Left colon (tissue), 2 donors: Measurements from ENCODE around the gene LRRC1. TPM values are rescaled to one million over a fixed set of nuclear protein-coding genes. Genes with fewer than 3 reads are reported as not detected.

Experiments
- ATAC-seq: fragments of 200-7000 bp; cut with Tn5 transposase; one replicate; pipeline ENCODE4 v1.9.1; 2020; ENCODE audit warnings: mild to moderate bottlenecking, moderate library complexity
- DNase-seq, 2 donors: peaks; one replicate each; pipeline ENCODE4 v3.0.0-alpha.2; 2020
- intact Hi-C, 2 donors: fragments of 100-400 bp; cut with DNase I in 1 of 2; cut with micrococcal nuclease in 1 of 2; formaldehyde crosslinking; loops; one replicate each; pipeline versions ENCODE4 v1.11.2 to v1.14.0; 2022; cut with DNase I, micrococcal nuclease
- total RNA-seq, 2 donors: library from RNA; stranded (reverse); fragmentation: NEBNext Ultra II Directional; extraction: Animal tissue kit (Norgen Biotek cat#: 25700); gene quantifications; one replicate each; pipeline ENCODE4 v1.2.1, GENCODE V29; 2021
- donor health status: DM: no; HTN: no; CAD: no.
- donor health status: DM: yes; HTN: yes; CAD: no.

LRRC1 gene
- total RNA-seq, 2 donors from 2014 or later, result 69.2 to 85.7 TPM

- intact Hi-C loops, result no loop called here
- no peak for ATAC-seq
- DNase-seq, result no peak
Measured at GRCh38 chr6:53910834-53911233, 116.0 kb downstream of the LRRC1 start.

- peak; percentile 38 for ATAC-seq
Measured at GRCh38 chr6:53912661-53913060, 117.9 kb downstream of the LRRC1 start.

DNA sequence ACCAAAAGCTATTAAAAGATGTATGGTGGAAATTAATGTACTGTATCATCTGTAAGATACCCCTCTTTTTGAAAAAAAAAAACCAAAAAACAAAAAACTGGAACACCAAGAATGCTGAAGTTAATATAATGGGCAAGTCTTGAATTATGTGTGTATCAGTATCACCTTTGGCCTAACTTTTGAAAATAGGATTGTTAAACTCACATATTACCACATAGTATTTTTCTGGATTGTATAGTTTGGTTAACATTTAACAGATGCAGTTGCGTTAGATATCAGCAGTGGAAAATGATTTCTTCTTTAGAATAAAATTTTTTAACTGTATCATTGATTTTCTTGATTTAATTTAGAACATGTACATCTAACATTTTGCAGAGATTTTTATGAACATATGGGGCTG is 118.5 kb downstream of the LRRC1 start:
- DNase-seq, result no peak
- intact Hi-C loops, result no loop called here
- peak; percentile 90 for ATAC-seq

More at GRCh38 chr6:53912661-53913060, 117.9 kb downstream of the LRRC1 start:
- no peak for DNase-seq
- intact Hi-C loops, result no loop called here

DNA sequence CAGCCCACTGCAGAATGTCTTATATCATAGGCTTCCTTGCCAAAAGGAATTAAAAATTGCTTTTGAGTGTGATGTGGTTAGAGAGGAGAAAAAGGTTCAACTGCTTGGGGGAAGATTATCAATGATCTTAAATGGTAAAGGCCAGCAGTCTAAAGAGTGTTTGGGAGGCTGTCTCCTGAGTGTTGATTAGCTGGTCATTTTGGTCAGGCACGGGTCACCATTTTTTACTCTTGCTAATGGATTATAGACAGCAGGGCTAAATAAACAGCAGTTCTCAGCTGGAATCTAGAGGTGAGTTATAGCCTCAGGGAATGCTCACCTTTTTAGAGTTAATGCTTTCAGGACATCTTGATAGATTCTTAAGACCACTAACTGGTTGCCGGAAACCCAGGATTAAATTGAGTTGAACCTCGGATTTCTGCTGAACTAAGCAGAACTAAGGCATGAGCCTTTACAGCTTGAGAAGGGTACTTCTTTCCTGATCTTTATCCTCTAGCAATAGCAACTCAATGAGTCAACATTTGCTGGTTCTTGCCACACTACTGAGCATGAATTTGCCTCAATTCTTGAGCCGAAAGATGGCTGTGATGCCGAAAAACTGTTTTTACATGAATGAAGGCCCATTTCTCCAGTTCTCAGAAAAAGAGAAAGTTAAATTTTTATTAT is 120.4 kb downstream of the LRRC1 start:
- ATAC-seq (no peak), DNase-seq (no peak)
- intact Hi-C loops, result no loop called here

DNA sequence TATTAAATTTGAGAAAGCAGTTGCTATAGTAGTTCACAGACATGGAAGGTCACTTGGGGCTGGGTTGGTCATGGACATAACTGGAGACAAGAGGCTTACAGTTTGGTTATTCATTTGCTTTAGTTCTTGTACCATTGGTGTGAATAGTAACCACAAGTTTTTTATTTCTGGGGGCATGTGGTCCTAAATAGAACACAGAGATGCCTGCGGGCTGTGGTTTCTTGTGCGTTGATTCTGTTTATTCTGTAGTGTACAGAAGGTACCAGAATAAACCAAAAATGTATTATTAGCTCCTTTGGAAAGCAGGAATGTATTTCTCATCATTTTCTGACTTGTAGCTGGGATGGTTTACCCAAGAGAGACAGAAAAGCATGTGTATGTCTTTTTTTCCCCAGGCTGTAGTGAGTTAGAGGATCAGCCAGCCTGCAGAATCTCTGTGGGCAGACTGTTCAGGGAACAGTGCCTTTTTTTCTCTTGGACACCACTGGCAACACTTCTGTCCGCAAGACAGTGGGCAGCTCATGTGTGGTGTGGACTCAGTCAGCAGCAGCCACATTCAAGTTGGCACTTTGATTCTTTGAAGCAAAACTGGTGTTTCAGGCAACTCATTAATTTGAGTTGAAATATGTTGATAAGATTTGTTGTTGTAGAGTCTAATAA is 122.1 kb downstream of the LRRC1 start:
- DNase-seq (no peak), ATAC-seq (no peak)
- intact Hi-C loops, result no loop called here

DNA sequence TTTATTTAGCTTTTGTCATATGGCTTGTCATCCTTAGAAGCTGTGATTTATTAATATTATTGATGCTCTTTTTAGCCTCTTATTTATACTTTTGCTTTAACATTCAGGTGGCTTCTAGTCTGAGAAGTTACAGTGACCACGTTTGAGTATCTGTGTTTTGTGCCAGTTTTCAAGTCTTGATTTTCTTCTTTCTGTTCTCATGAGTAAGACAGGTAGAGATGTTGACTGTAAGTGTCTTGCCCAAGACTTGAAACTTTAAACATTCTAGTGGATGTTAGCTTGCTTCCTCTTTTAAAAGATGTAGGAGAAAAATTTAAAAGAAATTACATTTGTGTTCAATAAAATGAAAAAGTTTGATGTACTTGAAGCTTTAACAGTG is 122.6 kb downstream of the LRRC1 start:
- DNase-seq, result no peak
- intact Hi-C loops, result no loop called here
- no peak for ATAC-seq

DNA sequence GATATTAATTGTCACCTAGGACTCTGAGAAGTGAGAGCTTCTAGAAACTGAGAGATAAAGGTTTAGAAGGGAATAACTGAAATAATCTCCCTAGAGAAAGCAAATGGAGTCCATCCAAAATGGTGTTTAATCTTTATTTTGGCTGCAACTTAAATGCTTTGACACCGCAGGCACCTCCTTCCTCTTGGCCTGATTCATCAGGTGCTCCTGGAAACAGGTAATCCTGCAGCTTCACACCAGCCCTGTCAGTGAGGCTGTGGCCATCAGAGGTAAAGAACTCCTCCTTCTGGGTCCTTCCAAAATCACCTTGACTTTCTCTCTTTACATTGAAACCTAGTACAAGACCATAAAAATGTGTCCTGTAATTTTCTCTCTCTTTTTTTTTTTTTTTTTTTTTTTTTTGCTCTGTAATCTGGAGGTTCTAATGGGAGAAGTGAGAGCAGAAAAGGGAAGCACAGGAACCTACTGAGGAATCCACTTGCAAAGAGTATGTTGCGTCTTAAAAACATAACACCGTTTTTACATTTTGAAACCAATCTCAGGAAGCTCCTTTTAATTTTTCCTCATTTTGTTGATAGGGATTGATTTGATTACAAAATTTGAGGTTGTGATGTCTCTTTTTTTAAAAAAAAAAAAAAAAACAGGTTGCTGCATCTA is 124.2 kb downstream of the LRRC1 start:
- ATAC-seq, result peak; percentile 19

DNA sequence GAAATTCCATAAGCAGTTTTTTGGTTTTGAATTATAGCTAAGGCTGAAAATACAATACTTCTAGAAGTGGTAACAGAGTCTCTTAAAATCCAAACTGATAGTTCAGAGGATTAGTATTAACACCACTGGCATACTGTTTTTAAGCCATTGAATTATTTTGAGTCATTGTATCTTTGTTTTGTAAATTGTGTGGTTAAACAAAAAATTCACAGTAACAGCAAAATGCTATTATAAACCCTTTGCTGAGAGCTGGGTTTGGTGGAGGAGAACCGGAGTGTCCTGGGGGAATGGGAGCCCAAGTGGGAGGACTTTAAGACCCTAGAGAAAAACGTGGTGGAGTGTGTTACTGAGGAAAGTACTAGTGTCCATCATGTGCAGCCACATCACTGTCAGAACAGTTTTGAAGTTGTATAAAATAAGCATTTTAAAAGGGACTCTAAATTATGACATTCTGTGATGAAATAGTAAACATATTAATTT is 125.1 kb downstream of the LRRC1 start:
- DNase-seq (no peak), ATAC-seq (no peak)
- intact Hi-C loops, result no loop called here

More for the DNA sequence above, 124.2 kb downstream of the LRRC1 start:
- intact Hi-C loops, result no loop called here
- DNase-seq, result no peak

DNA sequence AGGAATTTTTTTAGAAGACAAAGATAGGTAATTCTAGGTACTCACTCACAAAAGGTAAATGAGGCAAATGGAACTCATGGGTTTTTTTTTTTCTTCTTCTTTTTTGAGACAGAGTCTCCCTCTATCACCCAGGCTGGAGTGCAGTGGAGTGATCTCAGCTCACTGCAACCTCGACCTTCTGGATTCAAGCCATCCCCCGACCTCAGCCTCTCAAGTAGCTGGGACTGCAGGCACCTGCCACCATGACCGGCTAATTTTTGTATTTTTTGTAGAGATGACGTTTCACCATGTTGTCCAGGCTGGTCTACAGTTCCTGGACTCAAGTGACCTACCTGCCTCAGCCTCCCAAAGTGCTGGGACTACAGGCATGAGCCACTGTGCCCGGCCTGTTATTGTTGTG is 126.1 kb downstream of the LRRC1 start:
- intact Hi-C loops, result no loop called here

GRCh38 chr6:53921639-53922038 is 126.8 kb downstream of the LRRC1 start:
- ATAC-seq (no peak), DNase-seq (no peak)
- intact Hi-C loops, result no loop called here

More for the DNA sequence above, 126.1 kb downstream of the LRRC1 start:
- no peak for ATAC-seq
- no peak for DNase-seq

DNA sequence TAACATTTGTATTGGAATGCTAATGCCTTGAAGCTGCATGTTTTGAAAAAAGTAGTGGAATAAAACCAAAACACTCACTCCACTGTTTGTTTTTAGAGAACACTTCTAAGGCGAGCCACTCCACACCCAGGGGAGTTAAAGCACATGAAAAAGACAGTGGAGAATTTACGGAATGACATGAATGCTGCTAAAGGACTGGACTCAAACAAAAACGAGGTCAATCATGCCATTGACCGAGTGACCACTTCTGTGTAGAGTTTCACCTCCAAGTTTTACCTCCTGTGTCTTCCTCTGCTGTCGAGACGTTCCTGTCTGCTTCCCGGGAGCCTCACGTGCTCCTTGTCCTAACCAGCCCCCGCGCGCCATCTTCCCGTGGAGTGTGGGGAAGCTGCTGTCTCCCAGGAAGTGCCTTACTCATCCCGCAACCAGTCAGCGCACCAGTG is 127.8 kb downstream of the LRRC1 start:
- no peak for DNase-seq
- no peak for ATAC-seq
- intact Hi-C loops, result no loop called here

DNA sequence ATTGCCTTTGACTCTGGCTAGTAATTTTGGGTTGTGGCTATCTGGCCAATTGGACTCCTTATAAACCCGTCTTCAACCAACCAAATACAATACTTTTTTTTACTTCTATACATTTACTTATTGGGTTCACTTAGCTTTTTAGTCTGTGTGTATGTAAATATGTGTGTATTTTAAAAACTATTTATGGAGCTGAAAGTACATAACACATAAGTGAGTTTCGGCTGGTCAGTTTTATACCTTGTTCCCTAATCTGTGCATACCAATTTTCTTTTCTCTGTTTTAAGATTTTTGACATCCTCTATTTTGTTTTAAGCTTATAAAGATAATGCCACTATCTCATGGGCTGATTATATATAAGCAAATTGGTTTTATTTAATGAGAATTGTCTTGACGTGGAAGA is 129.5 kb downstream of the LRRC1 start:
- DNase-seq (no peak), ATAC-seq (no peak)
- intact Hi-C loops, result no loop called here

DNA sequence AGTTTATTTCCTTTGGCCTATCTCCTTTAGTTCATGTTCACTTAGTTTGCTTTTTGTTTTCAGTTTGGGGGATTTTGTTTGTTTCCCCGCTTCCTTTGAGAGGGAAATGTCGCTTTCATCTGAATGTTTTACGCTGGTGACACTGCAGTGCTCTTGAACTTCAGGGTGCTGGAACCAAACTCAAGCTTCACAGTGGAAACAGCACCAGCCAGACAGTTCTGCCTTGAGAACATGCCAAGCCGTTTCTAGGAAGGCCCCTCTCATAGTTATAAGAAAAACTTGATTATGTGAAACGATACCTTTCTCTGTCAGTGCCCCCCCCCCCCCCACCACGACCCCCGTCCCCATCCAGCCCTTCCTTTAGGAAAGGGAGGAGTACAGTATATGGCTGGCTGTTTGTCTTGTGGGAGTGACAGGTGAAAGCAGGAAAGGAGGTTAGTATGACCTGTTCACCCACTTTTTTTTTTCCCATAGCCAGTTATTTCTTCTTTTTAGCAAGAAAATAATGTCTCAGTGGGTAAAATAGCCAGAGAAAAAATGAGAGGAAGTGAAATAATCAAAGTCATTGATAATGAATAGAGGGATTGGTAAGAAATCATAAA is 130.1 kb downstream of the LRRC1 start:
- no peak for DNase-seq
- peak; percentile 63 for ATAC-seq
- intact Hi-C loops, result no loop called here

- DNase-seq, result no peak
- no peak for ATAC-seq
- intact Hi-C loops, result no loop called here
Measured at GRCh38 chr6:53925891-53926290, 131.1 kb downstream of the LRRC1 start.

- ATAC-seq, result no peak
- intact Hi-C loops, result no loop called here
- no peak for DNase-seq
Measured at GRCh38 chr6:53926505-53926904, 131.7 kb downstream of the LRRC1 start.

DNA sequence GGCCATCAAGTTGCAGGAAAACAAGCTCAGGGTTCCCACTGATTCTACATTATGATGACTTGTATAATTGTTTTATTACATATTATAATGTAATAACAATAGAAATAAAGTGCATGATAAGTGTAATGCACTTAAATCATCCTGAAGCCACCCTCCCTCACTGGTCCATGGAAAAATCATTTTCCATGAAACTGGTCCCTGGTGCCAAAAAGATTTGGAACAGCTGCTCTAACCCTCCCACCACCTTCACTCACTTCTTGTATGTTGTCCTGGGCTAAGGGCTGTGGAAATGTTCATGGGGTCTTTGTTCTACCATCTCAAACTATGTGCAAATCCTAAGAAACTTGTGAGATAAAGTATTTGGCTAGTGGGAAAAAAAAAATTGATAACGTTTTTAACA is 133.8 kb downstream of the LRRC1 start:
- ATAC-seq, result no peak
- DNase-seq, result no peak
- intact Hi-C loops, result no loop called here

- intact Hi-C loops, result no loop called here
- no peak for DNase-seq
- ATAC-seq, result no peak
Measured at GRCh38 chr6:53929041-53929820, 134.4 kb downstream of the LRRC1 start.

DNA sequence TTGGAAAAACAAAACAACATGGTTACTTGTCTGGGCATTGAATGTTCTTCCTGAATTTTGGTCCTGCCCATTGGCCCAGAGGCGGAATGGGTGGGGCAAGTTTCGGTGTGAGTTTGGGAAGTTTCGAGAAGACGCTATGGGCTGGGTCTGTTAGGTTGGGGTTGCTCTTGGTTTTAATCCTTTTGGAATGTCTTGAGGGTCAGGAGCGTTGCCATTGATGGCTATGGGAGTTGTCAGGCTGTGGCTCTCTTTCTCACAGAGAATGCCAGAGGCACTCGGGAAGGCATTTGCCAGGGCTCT is 135.0 kb downstream of the LRRC1 start:
- no peak for DNase-seq
- no peak for ATAC-seq
- intact Hi-C loops, result no loop called here

GRCh38 chr6:53930330-53930729 is 135.5 kb downstream of the LRRC1 start:
- intact Hi-C loops, result no loop called here
- ATAC-seq (no peak), DNase-seq (no peak)
